Hepatocyte (in vitro differentiated cells): ENCODE measurements around the gene SEC61A1.

Experiments
- EZH2 ChIP-seq: fragments of 200-600 bp; sonication (generic); IDR thresholded peaks from 2 replicates; pipeline ENCODE4 v1.6.1; 2016; ENCODE audit warnings: antibody characterized with exemption, mild to moderate bottlenecking, borderline replicate concordance
- EZH2phosphoT487 ChIP-seq: fragments of 200-600 bp; sonication (generic); IDR thresholded peaks from one replicate; pipeline ENCODE4 v1.6.1; 2018; ENCODE audit warnings: antibody characterized with exemption, mild to moderate bottlenecking, low read depth, moderate library complexity; ENCODE audit not compliant: unreplicated experiment, severe bottlenecking
- TF ChIP-seq, protein P1 (sequence below): fragments of 200-600 bp; sonication (generic); IDR thresholded peaks from 2 replicates; pipeline ENCODE4 v1.5.1; 2016; ENCODE audit warnings: antibody characterized with exemption, mild to moderate bottlenecking; ENCODE audit not compliant: poor library complexity

- TF ChIP-seq, protein P1, sequence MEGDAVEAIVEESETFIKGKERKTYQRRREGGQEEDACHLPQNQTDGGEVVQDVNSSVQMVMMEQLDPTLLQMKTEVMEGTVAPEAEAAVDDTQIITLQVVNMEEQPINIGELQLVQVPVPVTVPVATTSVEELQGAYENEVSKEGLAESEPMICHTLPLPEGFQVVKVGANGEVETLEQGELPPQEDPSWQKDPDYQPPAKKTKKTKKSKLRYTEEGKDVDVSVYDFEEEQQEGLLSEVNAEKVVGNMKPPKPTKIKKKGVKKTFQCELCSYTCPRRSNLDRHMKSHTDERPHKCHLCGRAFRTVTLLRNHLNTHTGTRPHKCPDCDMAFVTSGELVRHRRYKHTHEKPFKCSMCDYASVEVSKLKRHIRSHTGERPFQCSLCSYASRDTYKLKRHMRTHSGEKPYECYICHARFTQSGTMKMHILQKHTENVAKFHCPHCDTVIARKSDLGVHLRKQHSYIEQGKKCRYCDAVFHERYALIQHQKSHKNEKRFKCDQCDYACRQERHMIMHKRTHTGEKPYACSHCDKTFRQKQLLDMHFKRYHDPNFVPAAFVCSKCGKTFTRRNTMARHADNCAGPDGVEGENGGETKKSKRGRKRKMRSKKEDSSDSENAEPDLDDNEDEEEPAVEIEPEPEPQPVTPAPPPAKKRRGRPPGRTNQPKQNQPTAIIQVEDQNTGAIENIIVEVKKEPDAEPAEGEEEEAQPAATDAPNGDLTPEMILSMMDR = no peak
- TF ChIP-seq EZH2 (no peak), EZH2phosphoT487 (no peak)
Observed at GRCh38 chr3:128040041-128040440, 12.2 kb upstream of the SEC61A1 start.
